Left ventricle myocardium inferior (tissue), 1 donor: ENCODE results near the gene CA14. TPM values are rescaled to one million over a fixed set of nuclear protein-coding genes. Genes with fewer than 3 reads are reported as not detected.
"Not testable (repeated sequence)": the region's sequence is repeated elsewhere in the genome, so short reads cannot be mapped to it uniquely, and the experiment has no call there.

Experiments
- DNase-seq: peaks from one replicate; pipeline ENCODE4 v3.0.0-alpha.2; 2020
- H3K27ac ChIP-seq: fragments of 200-600 bp; replicated peaks from 2 replicates; pipeline ENCODE4 v1.8.0; 2021
- H3K27me3 ChIP-seq: fragments of 200-600 bp; 2 replicates; pipeline ENCODE4 v1.8.0; 2021; ENCODE audit warnings: low read depth
- H3K36me3 ChIP-seq: fragments of 200-600 bp; 2 replicates; pipeline ENCODE4 v1.8.0; 2021
- H3K4me1 ChIP-seq: fragments of 200-600 bp; 2 replicates; pipeline ENCODE4 v1.8.0; 2021
- H3K4me3 ChIP-seq: fragments of 200-600 bp; 2 replicates; pipeline ENCODE4 v1.8.0; 2021; ENCODE audit warnings: mild to moderate bottlenecking, moderate library complexity
- H3K9me3 ChIP-seq: fragments of 200-600 bp; replicated peaks from 2 replicates; pipeline ENCODE4 v1.8.0; 2021
- CTCF ChIP-seq: fragments of 200-600 bp; IDR thresholded peaks from 2 replicates; pipeline ENCODE4 v1.8.0; 2021; ENCODE audit warnings: antibody characterized with exemption, mild to moderate bottlenecking, borderline replicate concordance
- intact Hi-C: fragments of 100-400 bp; cut with micrococcal nuclease; formaldehyde crosslinking; loops from one replicate; pipeline ENCODE4 v1.11.0; 2022
- total RNA-seq: library from RNA; stranded (reverse); fragmentation: NEBNext Ultra II Directional; extraction: Animal tissue kit (Norgen Biotek cat#: 25700); gene quantifications from one replicate; pipeline ENCODE4 v1.2.1, GENCODE V29; 2021
- donor health status: DM: no; HTN: yes; CAD: no; lungs with severe emphysema.

Gene CA14
- total RNA-seq, 1 donor from 2014 or later: 3.1 TPM

GRCh38 chr1:150234566-150235293, 22.8 kb upstream of the CA14 start:
- peak; percentile 85 for DNase-seq
- intact Hi-C loops: no loop called here
- Histone ChIP-seq H3K27ac (peak overlapping the region; percentile 99), H3K4me3 (peak overlapping the region; percentile 99), H3K4me1 (peaks cover 34% of the 10 kb centered on the region), H3K36me3 (peaks cover 10% of the 10 kb centered on the region), H3K9me3 (no peaks in the 10 kb centered on the region), H3K27me3 (no peaks in the 10 kb centered on the region)
- TF ChIP-seq CTCF: no peak

- DNase-seq: peak; percentile 32
- H3K4me1 ChIP-seq: peaks cover 34% of the 10 kb centered on the region
- H3K4me3 ChIP-seq: peak overlapping the region; percentile 99
- peak overlapping the region; percentile 99 for H3K27ac ChIP-seq
- TF ChIP-seq CTCF: peak; percentile 11
- no peaks in the 10 kb centered on the region for H3K9me3 ChIP-seq
- peaks cover 7% of the 10 kb centered on the region for H3K36me3 ChIP-seq
- intact Hi-C loops: no loop called here
- H3K27me3 ChIP-seq: no peaks in the 10 kb centered on the region
Observed at GRCh38 chr1:150235294-150235851, 22.2 kb upstream of the CA14 start.

DNA sequence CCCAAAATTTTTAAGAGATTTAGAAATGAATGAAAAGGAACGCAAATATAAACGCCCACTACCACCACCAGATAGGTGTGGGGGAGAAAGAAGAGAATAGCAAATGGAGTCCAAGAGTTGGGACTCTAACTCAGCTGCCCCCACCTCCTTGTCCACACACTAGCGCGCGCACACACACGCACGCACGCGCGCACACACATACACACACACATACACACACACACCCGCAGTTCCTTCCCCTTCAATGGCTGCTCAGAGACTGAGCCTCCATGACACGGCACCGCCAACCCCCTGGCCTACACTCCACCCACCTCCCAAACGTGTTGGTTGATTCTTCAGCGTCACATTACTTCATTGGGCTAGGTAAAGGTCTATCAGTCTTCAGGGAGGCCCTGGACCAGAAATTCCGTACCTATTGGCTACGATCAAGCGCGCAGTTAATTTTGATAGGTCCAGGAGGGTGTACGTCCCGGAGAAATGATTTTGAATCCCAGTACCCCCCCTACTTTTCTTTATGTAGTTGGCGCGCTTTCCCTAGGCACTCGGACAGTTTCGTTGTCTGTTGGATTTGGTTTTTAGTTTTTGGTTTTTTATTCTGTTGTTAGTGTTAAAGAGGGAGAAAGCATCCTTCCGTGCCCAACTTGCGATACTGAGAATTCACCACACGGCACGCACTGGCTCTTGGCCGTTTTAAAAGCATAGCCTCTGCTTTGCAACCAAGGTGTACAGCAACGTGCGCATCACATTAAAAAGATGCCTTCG, 21.5 kb upstream of the CA14 start, which contains the start of gene ANP32E:
ANP32E (minus strand) TSS at position 261 of the 762 bp plus-strand sequence. CDS start 326 bp downstream, outside the sequence.
- Histone ChIP-seq H3K27me3 (no peaks in the 10 kb centered on the region), H3K9me3 (no peaks in the 10 kb centered on the region), H3K27ac (peak within 1 kb of the TSS; percentile 99), H3K4me1 (peaks cover 34% of the 10 kb centered on the region), H3K4me3 (peak within 1 kb of the TSS; percentile 99), H3K36me3 (peaks cover 2% of the 10 kb centered on the region)
- intact Hi-C loops: no loop called here
- DNase-seq: peak; percentile 94
- peak; percentile 33 for TF ChIP-seq CTCF

DNA sequence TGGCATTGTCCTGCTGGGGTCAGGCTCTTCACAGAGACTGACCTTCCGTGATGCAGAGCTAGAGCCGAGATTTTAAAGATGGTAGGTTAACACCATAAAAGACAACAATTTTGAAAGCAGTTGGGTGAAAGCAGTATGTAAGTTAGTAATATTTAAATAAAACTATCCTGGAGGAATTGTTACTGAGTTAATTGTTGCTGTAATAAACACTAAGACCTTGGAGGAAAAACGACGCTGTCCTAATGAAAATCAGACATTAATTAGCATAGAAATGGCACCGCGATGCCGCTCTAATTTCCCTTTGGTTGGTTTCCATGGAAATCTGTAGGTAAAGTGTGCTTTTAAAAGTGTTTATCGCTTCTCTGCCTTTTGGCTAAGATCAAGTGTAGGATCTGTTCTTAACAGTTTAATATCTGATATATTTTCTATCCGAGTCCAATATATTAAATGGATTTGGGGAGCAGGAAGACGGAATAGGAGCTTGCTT, 20.9 kb upstream of the CA14 start:
- no peaks in the 10 kb centered on the region for H3K27me3 ChIP-seq
- H3K4me3 ChIP-seq: peak overlapping the region; percentile 99
- intact Hi-C loops: no loop called here
- H3K9me3 ChIP-seq: no peaks in the 10 kb centered on the region
- no peaks in the 10 kb centered on the region for H3K36me3 ChIP-seq
- TF ChIP-seq CTCF: no peak
- H3K27ac ChIP-seq: peak overlapping the region; percentile 51
- DNase-seq: no peak
- H3K4me1 ChIP-seq: peaks cover 34% of the 10 kb centered on the region

- H3K27ac ChIP-seq, intact Hi-C loops, H3K36me3 ChIP-seq: not testable (repeated sequence)
Observed at GRCh38 chr1:150237176-150237575, 20.4 kb upstream of the CA14 start.

More at GRCh38 chr1:150237176-150237575, 20.4 kb upstream of the CA14 start:
- not testable (repeated sequence) for H3K9me3 ChIP-seq, DNase-seq, H3K27me3 ChIP-seq
- peak overlapping the region; percentile 99 for H3K4me3 ChIP-seq
- H3K4me1 ChIP-seq: peaks cover 34% of the 10 kb centered on the region
